Measurements from ENCODE around the gene DUSP22. TPM values are rescaled to one million over a fixed set of nuclear protein-coding genes. Genes with fewer than 3 reads are reported as not detected.

DUSP22 gene
- total and polyA plus RNA-seq, 2 of the 8 experiments (the other 6 are each of a cell fraction or from before 2014, with no cell fraction given) = 15.5 to 32.4 TPM

- ChIA-PET POLR2A (ENCODE audit: partially characterized antibody) (no interaction called here), CTCF (ENCODE audit: partially characterized antibody) (interaction anchor here (0.6 to 4.6 kb wide), 11 partner anchors 10 to 88 kb away, joined by 3 to 34 read pairs (median 3); no protein-coding TSS in a partner anchor)
- no peak overlapping the region for H2BK20ac ChIP-seq (ENCODE audit: low read length)
- no peak overlapping the region for H2AK5ac ChIP-seq (ENCODE audit: low read depth, low read length)
- H2BK12ac ChIP-seq (ENCODE audit: low read depth, low read length) = no peak overlapping the region
- no peak overlapping the region for H3K23ac ChIP-seq (ENCODE audit: insufficient read length)
- H3K27ac ChIP-seq (ENCODE audit: low read depth, low read length) = no peak overlapping the region
- H2BK120ac ChIP-seq (replicated peaks; ENCODE audit: low read depth, low read length) = no peak overlapping the region
- H3K36me3 ChIP-seq (ENCODE audit: control insufficient read depth in 2 of 4, insufficient read depth in 4 of 4, low read length in 3 of 4) = no peaks in the 10 kb centered on the region
- H4K91ac ChIP-seq (replicated peaks; ENCODE audit: insufficient read length, low read length) = no peak overlapping the region
- H3K56ac ChIP-seq (replicated peaks; ENCODE audit: insufficient read length, low read depth, low read length) = no peak overlapping the region
- no peaks in the 10 kb centered on the region for H3K79me2 ChIP-seq (ENCODE audit: control insufficient read depth in 1 of 2, insufficient read depth in 2 of 2, low read length in 2 of 2)
- no peaks in the 10 kb centered on the region; a peak in 2 of 7 replicates for H3K27me3 ChIP-seq (replicated peaks in 1 of 4; ENCODE audit: control insufficient read depth in 3 of 4, extremely low read depth in 1 of 4, insufficient read depth in 3 of 4, low read length in 3 of 4)
- H4K8ac ChIP-seq (ENCODE audit: extremely low read depth, insufficient read depth, low read length) = no peak overlapping the region
- H4K20me1 ChIP-seq (replicated peaks in 1 of 2; ENCODE audit: control insufficient read depth in 1 of 2, insufficient read depth in 2 of 2, low read length in 2 of 2) = peaks cover 0 to 2% of the 10 kb centered on the region in 2 experiments
- no peak overlapping the region for H3K9ac ChIP-seq (replicated peaks in 1 of 4; ENCODE audit: extremely low read depth in 1 of 4, low read depth in 3 of 4, low read length in 3 of 4)
- H3K4me1 ChIP-seq (replicated peaks in 1 of 4; ENCODE audit: control insufficient read depth in 3 of 4, insufficient read depth in 4 of 4, low read length in 3 of 4) = peaks cover 0 to 5% (median 3%) of the 10 kb centered on the region in 4 experiments; a peak in 3 of 7 replicates
- H3K14ac ChIP-seq (ENCODE audit: insufficient read length) = no peak overlapping the region
- H4K5ac ChIP-seq (ENCODE audit: insufficient read length, low read depth, low read length) = no peak overlapping the region
- H3K18ac ChIP-seq (ENCODE audit: extremely low read depth, low read length) = no peak overlapping the region
- H3K79me1 ChIP-seq (ENCODE audit: low read depth, low read length) = no peaks in the 10 kb centered on the region
- FAIRE-seq (no peak), DNase-seq (ENCODE audit: low read depth in 1 of 2, low spot score in 2 of 2) (no peak)
- H3K9me3 ChIP-seq (ENCODE audit: insufficient read depth in 2 of 2, low read depth in 1 of 2, low read length in 1 of 2) = peaks cover 33 to 89% of the 10 kb centered on the region in 2 experiments
- no peak overlapping the region for H3K4me2 ChIP-seq (ENCODE audit: insufficient read depth in 1 of 2, low read depth in 2 of 2, low read length in 2 of 2)
- no peak overlapping the region for H2BK5ac ChIP-seq (ENCODE audit: low read depth, low read length)
- no peak overlapping the region for H2AFZ ChIP-seq (ENCODE audit: low read length)
- H2BK15ac ChIP-seq (ENCODE audit: low read length) = no peak overlapping the region
- H3K4me3 ChIP-seq (ENCODE audit: extremely low read depth in 1 of 4, insufficient read depth in 2 of 4, low read depth in 3 of 4, low read length in 4 of 4) = no peak overlapping the region
- H3K23me2 ChIP-seq (ENCODE audit: low read depth, low read length) = no peaks in the 10 kb centered on the region
- 89% methylated on average over 4 of the region's 4 CpGs; no CpG with 5 or more reads in 1 of the 2 experiments for WGBS, 2 experiments (ENCODE audit: extremely low coverage in 1 of 2, insufficient coverage in 1 of 2, insufficient read length in 1 of 2, insufficient replicate concordance in 2 of 2, low coverage in 1 of 2, low lambda C conversion rate in 2 of 2, missing lambda C conversion rate in 1 of 2)
- H3K4ac ChIP-seq (replicated peaks; ENCODE audit: insufficient read length, low read depth, low read length) = no peak overlapping the region
- TF ChIP-seq ZNF274 (IDR thresholded peaks at IDR 0.05; ENCODE audit: borderline replicate concordance, extremely low read depth, low read length) (no peak), SRF (IDR thresholded peaks at IDR 0.05; ENCODE audit: low read depth, low read length) (no peak), TCF12 (IDR thresholded peaks at IDR 0.05; ENCODE audit: low read depth, low read length) (no peak), BRCA1 (IDR thresholded peaks at IDR 0.05; ENCODE audit: low read depth, low read length) (no peak), RFX5 (IDR thresholded peaks at IDR 0.05; ENCODE audit: borderline replicate concordance, low read depth, low read length) (no peak), NANOG (IDR thresholded peaks at IDR 0.05; ENCODE audit: insufficient read depth, low read depth, low read length, poor library complexity, severe bottlenecking) (no peak), YY1 (IDR thresholded peaks at IDR 0.05; ENCODE audit: low read depth, low read length) (no peak), BCL11A (IDR thresholded peaks at IDR 0.05; ENCODE audit: low read depth in 2 of 2, low read length in 2 of 2) (no peak)
These were observed 31.4 kb downstream of the DUSP22 start for GRCh38 chr6:323730-324088.
